HG03045 (cell line): ENCODE data around the gene ADAM17.
A peak's percentile ranks its signal among the peaks of the same experiment; 100 is the strongest.

Source experiments
- ATAC-seq: cut with Tn5 transposase; IDR thresholded peaks from one replicate; pipeline ENCODE4 v1.9.1; 2021; ENCODE audit warnings: mild to moderate bottlenecking, moderate library complexity; ENCODE audit not compliant: unreplicated experiment

ADAM17 gene

DNA sequence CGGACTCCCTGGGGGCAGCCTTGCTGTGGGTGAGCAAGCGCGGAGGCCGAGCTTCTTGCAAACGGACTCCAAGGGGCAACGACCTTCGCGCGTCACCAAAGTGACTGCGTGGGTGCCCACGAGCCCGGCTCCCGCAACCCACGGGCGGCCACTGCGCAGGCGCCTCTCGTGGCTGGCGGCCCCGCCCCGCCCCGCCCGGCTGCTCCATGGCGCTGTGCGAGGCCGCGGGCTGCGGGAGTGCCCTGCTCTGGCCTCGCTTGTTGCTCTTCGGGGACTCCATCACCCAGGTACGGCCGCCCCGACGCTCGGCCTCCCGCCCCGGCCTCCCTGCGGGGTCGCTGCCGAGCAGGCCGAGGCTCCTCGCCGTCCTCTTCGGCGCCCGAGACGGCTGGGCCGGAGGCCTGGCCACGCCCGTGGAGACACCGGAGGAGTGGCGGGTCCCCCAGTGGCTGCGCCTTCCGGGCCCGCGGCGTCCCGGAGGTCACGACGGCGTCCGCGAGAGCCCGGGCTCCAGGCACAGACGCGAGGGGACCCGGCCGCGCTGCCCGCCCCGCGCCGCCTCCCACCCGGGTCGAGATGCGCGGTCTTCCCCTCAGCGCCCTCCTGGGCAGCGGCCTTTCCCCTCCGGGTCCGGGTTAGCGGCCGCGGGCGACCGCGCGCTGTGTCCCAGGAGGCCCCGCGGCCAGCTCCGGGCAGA is 81.1 kb downstream of the ADAM17 start, which contains the start of gene IAH1:
IAH1 (plus strand) TSS at position 191 of the 697 bp plus-strand sequence; CDS start at position 207, 16 bp downstream.
- peak; percentile 82 for ATAC-seq

DNA sequence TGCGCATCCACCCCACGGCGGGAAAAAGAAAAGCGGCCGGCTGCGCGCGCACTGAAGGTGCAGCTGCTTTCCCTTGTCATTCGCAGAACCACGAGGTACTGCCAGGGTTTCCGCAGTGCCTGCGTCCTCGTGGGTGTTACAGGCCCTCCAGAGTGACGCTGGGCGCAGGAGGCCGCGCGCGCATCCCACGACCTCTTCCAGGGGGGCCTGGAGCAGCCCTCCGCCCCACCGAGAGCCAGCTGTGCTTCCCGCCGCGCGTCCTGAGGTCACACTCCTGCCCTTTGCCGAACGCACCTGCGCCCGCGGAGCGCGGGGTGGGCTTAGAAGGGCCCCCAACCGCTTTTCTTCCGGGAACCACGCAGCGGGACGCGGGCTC is 81.7 kb downstream of the ADAM17 start:
- ATAC-seq, result peak; percentile 45

DNA sequence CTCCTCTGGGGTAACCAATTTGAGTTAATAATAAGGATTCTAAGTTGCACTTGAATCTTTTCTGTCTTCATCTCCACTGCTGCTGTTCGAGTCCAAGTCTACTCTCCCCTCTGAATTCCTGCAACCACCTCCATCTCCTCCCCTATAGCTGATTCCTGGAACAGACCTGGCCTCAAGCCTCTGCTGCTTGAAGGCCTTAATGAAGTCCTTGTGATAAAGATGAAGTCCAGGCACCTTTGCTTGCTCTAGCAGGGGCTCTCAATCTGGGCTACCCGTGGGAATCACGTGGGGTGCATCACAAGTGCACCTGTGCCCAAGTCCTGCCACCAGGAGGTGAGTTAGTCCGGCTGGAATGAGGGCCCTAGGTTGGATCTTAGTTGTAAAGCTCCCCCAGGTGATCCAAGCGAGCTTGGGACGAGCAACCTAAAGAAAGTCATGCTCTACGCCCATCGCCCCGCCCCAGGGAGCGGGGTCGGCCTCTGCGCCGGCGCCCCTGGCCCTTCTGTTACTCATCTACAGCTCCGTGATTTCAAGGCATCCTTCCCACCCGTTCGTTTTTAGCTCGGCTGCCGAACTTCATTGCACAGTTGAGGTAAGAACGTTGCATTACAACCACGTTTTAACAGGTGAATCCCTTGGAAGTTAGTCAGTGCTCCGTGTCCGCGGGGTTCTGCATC is 82.2 kb downstream of the ADAM17 start:
- no peak for ATAC-seq

DNA sequence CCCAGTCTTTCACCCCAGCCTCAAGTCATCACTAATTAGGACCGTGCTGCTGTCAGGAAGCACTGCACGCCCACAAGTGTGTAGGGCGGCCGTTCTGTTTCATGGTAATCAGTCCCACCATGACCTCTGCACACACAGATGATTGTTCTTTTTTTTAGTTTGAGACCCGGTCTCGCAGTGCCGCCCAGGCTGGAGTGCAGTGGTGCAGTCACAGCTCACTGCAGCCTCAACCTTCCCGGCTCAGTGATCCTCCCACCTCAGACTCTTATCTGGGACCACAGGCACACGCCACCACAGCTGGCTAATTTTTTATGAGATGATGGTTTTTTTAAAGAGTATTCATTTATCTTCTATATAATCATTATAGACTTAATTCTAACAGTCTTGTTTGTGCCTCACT is 83.1 kb downstream of the ADAM17 start:
- ATAC-seq, result no peak

DNA sequence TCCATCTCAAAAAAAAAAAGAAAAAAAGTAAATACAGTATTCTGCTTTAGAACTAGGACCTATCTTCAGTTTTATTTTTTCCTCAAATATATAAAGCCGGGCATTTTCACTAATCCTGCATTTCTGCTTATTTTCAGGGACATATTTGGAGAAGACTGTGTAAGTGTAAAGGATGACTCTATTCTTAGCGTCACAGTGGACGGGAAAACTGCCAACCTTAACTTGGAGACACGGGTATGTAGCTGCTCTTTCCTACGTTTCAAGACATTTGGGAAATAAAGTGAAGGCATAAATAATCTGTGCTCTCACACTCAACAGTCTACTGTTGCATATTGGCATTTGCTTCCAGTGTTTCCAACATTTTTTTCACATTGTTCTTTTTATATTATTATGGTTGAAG is 84.4 kb downstream of the ADAM17 start:
- ATAC-seq, result no peak

DNA sequence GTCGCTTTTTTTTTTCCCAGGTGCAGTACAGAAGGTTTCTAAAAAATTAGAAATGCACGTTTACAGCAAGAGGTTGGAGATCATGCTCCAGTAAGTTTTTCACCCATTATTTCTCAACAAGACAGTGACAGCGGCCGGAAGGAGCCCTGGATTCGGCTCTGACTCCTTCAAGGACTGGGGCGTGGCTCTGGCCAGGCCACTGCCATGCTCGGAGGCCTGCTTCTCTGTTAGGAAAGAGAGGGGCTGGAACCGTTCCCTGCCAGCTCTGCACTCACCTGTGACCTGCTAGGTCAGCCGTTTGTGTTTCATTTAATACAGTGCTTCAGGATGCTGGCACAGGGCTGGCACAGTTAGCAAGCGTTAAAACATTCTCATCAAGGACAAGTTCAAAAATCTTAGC is 87.9 kb downstream of the ADAM17 start:
- no peak for ATAC-seq

DNA sequence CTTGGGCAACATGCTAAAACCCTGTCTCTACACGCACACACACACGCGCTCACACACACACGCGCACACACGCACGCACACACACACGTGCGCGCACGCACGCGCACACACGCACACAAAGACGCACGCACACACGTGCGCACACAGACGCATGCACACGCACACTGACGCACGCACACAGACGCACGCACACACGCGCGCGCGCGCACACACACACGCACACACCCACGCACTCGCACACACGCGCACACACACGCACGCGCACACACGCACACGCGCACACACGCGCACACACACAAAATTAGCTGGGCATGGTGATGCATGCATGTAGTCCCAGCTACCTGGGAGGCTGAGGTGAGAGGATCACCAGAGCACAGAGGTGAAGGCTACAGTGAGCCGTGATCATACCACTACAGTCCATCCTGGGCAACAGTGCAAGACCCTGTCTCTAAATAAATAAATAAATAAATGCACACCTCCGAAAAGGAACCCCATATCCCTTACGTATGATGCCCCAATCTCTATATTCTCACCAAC is 89.4 kb downstream of the ADAM17 start:
- ATAC-seq, result no peak

DNA sequence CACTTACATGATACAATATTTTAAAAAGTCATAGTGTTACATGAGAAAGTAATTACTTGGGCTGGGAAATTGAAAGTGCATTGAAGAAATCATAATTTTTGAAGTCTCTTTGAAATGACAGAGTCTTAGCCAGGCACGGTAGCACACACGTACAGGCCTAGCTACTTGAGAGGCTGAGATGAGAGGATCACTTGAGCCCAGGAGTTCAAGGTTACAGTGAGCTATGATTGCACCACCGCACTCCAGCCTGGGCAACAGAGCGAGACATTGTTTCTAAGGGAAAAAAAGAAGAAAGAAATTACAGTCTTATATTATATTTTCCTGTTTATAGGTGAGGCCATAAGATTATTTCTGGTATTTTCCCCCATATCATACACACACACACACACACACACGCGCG is 90.5 kb downstream of the ADAM17 start:
- no peak for ATAC-seq

DNA sequence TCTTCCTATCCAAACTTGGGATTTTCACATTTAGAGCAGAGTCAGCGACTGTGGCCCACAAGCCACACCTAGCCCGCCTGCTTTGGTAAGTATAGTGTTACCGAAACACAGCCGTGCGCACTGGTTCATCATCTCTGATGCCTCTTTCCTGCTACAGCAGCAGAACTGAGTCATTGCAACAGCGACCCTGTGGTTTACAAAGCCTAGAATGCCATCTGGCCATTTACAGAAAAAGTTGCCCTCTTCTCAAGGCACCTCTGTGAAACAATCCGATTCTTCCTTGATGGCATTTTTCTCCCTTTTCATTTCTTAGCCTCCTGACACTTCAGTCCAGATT is 92.0 kb downstream of the ADAM17 start:
- no peak for ATAC-seq

DNA sequence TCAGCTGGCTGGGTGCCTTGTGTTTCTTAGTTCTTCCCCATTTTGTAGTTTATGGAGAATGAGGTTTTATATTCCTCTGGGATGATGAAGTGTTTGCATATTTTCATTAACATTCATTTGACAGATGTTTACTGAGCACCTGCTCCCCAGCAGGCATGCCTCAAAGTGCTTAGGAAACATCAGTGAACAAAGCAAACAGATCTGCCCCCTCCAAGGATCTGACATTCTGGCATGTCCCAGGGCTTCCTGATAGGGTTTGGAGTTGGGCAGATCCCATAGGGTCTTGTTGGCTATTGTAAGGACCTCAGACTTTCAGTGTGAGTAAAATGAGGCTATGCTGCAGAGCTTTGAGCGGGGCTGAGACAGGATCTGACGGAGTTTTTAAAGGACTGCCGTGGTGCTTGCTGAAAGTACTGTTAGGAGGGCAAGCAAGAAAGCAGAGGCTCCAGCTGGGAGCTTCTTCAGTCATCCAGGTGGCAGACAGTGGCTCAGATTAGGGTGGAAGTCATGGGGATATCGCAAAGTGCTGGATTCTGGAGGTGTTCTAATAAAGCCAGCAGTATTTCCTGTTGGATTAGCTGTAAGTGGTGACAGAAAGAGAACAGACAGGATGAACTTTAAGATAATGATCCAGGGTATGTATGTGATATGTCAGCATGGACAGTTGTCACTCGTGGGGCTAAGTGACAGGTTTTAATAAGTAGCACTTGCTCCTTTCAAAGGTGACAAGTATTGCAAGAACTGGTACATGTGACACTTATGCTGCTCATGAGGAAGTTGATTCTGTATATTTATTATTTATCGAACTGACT is 92.5 kb downstream of the ADAM17 start:
- no peak for ATAC-seq

DNA sequence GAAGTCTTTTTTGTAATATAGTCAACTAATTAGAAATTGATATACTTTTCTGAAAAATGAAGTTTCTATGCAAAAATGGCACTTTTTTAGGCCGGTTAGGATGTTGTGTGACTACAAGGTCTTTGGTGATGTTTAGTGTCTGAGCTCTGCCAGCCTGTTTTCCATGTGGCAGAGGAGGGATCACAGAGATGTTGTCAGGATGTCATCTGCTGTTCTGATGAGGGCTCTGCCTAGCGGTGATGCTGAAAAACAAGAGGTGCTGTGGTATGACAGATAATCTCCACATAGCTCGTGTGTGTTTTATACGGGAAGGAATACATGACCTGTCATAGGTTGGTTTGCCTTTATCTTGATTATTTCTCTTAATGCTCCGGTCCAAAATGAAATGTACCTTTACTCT is 93.3 kb downstream of the ADAM17 start:
- no peak for ATAC-seq

DNA sequence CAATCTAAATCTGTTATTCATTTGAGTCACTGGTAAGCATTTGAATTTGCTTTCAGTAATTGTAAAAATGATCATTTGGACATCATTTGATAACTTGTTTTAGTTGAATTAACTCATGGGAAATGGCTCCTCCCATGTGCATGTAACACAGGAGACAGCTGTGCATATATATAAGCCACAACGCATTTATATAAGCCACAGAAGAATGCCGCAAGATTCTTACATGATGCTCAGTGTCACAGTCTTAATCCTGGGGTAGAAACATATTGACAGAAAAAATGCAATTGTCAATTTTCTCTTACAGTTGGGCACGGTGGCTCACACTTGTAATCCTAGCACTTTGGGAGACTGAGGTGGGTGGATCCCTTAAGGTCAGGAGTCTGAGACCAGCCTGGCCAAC is 94.6 kb downstream of the ADAM17 start:
- no peak for ATAC-seq

DNA sequence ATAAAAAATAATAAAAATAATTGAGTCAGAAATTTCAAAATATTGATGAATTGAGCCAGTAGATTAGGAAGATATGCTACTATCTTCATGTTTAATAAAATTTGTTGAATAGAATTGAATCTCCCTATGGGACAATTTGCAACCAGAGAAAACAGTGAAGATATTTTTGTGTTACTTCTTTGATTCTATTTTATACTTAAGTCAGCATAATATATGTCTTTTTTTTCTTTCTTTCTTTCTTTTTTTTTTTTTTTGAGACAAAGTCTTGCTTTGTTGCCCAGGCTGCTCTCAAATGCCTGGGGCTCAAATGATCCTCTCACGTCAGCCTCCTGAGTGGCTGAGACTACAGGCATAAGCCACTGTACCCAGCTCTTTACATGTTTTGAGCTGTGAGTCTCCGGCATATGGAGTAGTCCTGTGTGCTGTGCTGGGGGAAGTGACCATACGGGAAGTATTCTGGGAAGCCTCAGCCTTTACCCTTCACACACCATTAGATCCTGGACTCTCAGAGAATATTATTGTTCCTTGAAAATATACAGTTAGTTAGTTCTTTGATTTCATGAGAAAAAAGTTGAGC is 95.1 kb downstream of the ADAM17 start:
- ATAC-seq, result no peak

DNA sequence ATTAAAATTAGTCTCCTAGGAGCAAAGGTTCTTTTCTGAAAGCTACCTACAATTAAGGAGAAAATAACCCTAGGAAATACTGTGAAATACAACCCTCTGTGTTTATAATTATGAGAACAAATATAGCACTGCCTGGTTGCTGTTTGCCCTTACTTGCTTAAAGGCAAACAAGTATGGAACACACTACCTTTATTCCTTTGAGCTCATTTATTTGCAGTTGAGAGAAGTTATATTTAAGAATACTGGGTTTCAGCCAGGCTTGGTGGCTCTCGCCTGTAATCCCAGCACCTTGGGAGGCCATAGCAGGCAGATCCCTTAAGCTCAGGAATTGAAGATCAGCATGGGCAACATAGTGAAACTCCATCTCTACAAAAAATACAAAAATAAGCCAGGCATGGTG is 104.4 kb downstream of the ADAM17 start:
- no peak for ATAC-seq

DNA sequence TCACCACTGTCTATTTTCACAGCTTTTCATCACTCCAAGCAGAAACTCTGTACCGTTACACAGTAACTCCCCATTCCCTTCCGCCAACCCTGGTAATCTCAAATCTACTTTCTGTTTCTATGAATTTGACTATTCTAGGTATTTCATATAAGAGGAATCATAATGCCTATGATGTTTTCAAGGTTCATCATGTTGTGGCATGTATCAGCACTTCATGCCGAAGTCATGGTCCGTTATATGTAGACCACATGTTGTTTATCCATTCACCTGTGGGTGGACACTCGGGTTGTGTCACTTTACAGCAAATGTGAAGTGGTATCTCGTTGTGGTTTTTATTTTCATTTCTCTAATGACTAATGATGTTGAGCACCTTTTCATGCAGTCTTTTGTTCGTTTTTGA is 110.5 kb downstream of the ADAM17 start:
- no peak for ATAC-seq

DNA sequence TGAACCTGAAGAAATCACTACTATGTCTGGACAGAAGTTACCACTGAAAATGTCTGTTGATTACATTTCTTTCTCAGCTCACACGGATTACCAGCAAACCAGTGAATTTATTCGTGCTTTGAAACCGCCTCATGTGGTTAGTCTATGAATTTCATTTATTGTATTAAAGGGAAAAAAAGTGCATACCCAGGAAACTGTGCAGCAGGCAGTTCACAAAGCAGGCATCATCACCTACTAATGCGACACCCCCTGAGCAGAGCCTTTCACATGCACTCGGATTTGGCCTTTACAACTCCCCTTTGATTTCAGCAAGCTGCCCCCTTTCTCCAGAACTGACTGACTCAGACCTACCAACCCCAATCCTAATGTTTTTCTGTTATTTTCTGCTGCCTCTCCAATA is 112.1 kb downstream of the ADAM17 start:
- ATAC-seq, result no peak

DNA sequence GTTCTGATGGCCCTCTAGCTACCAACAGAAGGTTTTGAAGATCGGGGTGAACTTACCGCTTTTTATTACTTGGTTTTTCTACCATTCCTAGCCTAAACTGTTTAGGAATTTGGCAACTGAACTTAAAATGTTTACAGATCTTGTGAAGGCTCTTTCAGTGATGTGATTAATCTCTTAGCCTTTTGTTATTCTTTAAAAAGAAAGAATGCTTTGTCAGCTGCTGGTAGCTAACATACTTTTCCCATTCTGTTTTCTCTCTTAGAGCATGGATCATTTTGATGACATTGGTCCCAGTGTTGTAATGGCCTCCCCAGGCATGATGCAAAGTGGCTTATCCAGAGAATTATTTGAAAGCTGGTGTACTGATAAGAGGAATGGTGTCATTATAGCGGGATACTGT is 114.1 kb downstream of the ADAM17 start:
- no peak for ATAC-seq

DNA sequence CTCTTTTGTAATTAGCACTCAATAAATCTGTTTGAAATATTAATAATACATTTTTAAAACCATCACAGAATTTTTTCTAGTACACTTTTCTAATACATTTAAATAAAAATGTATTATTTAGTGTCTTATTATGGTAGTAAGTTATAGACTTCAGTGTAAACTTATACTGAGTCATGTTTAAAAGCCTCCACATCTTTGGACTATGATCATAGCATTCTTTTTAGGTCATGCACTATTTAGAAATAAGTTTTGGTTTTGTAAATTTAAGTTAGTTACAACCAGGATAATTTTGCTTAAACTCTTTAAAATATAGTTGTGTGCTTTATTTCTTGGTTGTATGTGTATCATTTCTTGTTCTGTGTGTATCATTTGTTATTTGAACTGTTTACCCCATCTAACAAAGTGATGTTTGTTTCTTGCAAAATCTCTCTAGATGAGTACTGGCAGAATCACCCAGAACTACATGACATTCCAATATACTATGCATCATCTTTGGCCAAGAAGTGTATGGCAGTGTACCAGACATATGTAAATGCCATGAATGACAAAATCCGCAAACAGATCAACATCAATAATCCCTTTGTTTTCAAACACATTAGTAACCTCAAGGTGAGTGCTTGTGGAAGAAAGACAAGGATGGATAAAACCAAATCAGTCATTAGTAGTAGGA is 115.4 kb downstream of the ADAM17 start:
- no peak for ATAC-seq

DNA sequence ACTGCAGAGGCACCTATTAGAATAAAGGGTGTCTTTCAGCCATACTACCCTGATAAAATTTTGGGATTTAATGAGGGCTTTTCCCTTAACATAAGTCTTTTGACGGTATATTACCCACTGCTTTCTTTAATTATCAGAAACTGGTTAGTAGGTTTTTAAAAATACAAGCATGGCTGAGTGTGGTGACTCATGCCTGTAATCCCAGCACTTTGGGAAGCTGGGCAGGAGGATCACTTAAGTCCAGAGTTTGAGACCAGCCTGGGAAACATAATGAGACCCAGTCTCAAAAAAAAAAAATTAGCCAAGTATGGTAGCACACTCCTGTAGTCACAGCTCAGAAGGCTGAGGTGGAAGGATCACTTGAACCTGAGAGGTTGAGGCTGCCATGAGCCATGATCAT is 116.1 kb downstream of the ADAM17 start:
- no peak for ATAC-seq
